Measurements from ENCODE around the gene CUX1. TPM values are rescaled to one million over a fixed set of nuclear protein-coding genes. Genes with fewer than 3 reads are reported as not detected.
A peak's percentile ranks its signal among the peaks of the same experiment; 100 is the strongest.

The CUX1 gene
- total and polyA plus RNA-seq, 2 of the 13 experiments (the other 11 are each of a cell fraction or from before 2014, with no cell fraction given), result 13.7 to 14.9 TPM

DNA sequence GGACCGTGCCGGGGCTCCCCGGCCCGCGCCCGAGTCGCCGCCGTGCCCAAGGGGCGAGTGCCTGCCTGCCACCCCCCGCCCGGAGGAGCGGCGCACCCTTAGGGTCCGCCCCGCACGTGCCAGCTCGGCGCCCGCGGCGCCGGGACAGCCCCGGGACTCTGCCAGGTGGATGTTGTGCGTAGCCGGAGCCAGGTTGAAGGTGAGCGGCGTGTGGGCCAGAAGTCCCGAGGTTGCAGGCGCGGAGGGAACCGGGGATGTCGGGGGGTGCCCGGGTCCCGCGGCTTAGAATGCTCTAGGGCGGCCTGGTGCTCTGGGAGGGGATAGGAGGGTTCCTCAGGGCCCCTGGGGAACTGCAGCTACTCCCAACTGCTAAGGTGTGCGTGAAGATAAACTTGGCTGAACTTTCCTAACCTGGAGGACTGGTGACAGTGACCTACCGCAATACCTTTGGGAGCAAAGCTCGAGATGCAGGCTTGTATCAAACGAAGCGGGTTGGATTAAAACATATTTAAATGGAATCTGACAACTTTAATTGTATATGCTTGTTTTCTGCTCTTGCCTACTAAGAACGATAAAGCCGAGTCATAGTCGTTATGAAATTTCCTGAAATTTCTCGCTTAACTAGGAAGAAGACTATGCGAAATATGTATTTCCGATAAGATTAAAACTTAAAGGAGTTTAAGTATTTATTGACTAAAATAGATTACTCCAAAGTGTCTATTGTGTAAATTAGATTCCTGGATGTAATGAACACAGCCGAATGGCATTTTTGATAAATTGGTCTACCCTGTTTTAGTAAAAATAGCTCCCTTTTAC, at the start of gene CUX1 (continued):
- TF ChIP-seq, protein P1, sequence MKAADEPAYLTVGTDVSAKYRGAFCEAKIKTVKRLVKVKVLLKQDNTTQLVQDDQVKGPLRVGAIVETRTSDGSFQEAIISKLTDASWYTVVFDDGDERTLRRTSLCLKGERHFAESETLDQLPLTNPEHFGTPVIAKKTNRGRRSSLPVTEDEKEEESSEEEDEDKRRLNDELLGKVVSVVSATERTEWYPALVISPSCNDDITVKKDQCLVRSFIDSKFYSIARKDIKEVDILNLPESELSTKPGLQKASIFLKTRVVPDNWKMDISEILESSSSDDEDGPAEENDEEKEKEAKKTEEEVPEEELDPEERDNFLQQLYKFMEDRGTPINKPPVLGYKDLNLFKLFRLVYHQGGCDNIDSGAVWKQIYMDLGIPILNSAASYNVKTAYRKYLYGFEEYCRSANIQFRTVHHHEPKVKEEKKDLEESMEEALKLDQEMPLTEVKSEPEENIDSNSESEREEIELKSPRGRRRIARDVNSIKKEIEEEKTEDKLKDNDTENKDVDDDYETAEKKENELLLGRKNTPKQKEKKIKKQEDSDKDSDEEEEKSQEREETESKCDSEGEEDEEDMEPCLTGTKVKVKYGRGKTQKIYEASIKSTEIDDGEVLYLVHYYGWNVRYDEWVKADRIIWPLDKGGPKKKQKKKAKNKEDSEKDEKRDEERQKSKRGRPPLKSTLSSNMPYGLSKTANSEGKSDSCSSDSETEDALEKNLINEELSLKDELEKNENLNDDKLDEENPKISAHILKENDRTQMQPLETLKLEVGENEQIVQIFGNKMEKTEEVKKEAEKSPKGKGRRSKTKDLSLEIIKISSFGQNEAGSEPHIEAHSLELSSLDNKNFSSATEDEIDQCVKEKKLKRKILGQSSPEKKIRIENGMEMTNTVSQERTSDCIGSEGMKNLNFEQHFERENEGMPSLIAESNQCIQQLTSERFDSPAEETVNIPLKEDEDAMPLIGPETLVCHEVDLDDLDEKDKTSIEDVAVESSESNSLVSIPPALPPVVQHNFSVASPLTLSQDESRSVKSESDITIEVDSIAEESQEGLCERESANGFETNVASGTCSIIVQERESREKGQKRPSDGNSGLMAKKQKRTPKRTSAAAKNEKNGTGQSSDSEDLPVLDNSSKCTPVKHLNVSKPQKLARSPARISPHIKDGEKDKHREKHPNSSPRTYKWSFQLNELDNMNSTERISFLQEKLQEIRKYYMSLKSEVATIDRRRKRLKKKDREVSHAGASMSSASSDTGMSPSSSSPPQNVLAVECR (CRISPR knock-in tag; IDR thresholded peaks at IDR 0.05; ENCODE audit: borderline replicate concordance), result peak; percentile 45; the same call in 1 of the 2 replicates
- TF ChIP-seq MYC (CRISPR knock-in tag; IDR thresholded peaks at IDR 0.05; ENCODE audit: borderline replicate concordance) (peak; percentile 47; the same call in 1 of the 2 replicates), PHF8 (CRISPR knock-in tag; IDR thresholded peaks at IDR 0.05) (peak; percentile 40; the same call in 1 of the 2 replicates), KMT2A (CRISPR knock-in tag; IDR thresholded peaks at IDR 0.05) (peak; percentile 26; the same call in 1 of the 2 replicates), ZFY (CRISPR knock-in tag; IDR thresholded peaks at IDR 0.05) (0 out of 2 replicates have a peak, but pooled peaks have one; percentile 29), AKAP8 (CRISPR knock-in tag; IDR thresholded peaks at IDR 0.05) (0 out of 2 replicates have a peak, but pooled peaks have one; percentile 35), HNRNPLL (IDR thresholded peaks at IDR 0.05; ENCODE audit: low read depth, low read length, poor library complexity, severe bottlenecking) (peak; percentile 45), ZNF800 (CRISPR knock-in tag; IDR thresholded peaks at IDR 0.05) (peak; percentile 64; the same call in 1 of the 2 replicates), UBTF (CRISPR knock-in tag; IDR thresholded peaks at IDR 0.05) (peak; percentile 67; the same call in 1 of the 2 replicates)
- TF ChIP-seq, protein P2, sequence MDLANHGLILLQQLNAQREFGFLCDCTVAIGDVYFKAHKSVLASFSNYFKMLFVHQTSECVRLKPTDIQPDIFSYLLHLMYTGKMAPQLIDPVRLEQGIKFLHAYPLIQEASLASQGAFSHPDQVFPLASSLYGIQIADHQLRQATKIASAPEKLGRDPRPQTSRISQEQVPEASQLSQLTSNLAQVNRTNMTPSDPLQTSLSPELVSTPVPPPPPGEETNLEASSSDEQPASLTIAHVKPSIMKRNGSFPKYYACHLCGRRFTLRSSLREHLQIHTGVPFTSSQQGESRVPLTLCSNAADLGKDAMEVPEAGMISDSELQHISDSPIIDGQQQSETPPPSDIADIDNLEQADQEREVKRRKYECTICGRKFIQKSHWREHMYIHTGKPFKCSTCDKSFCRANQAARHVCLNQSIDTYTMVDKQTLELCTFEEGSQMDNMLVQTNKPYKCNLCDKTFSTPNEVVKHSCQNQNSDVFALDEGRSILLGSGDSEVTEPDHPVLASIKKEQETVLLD (CRISPR knock-in tag; IDR thresholded peaks at IDR 0.05; ENCODE audit: low read depth), result peak; percentile 0; the same call in 1 of the 2 replicates
- TF ChIP-seq, protein P3, sequence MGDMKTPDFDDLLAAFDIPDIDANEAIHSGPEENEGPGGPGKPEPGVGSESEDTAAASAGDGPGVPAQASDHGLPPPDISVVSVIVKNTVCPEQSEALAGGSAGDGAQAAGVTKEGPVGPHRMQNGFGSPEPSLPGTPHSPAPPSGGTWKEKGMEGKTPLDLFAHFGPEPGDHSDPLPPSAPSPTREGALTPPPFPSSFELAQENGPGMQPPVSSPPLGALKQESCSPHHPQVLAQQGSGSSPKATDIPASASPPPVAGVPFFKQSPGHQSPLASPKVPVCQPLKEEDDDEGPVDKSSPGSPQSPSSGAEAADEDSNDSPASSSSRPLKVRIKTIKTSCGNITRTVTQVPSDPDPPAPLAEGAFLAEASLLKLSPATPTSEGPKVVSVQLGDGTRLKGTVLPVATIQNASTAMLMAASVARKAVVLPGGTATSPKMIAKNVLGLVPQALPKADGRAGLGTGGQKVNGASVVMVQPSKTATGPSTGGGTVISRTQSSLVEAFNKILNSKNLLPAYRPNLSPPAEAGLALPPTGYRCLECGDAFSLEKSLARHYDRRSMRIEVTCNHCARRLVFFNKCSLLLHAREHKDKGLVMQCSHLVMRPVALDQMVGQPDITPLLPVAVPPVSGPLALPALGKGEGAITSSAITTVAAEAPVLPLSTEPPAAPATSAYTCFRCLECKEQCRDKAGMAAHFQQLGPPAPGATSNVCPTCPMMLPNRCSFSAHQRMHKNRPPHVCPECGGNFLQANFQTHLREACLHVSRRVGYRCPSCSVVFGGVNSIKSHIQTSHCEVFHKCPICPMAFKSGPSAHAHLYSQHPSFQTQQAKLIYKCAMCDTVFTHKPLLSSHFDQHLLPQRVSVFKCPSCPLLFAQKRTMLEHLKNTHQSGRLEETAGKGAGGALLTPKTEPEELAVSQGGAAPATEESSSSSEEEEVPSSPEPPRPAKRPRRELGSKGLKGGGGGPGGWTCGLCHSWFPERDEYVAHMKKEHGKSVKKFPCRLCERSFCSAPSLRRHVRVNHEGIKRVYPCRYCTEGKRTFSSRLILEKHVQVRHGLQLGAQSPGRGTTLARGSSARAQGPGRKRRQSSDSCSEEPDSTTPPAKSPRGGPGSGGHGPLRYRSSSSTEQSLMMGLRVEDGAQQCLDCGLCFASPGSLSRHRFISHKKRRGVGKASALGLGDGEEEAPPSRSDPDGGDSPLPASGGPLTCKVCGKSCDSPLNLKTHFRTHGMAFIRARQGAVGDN (CRISPR knock-in tag; IDR thresholded peaks at IDR 0.05), result peak; percentile 62
- TF ChIP-seq, protein P4, sequence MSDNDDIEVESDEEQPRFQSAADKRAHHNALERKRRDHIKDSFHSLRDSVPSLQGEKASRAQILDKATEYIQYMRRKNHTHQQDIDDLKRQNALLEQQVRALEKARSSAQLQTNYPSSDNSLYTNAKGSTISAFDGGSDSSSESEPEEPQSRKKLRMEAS (IDR thresholded peaks at IDR 0.05), result 0 out of 2 replicates have a peak, but pooled peaks have one; percentile 19
